ENCODE data around the gene FAM83E. TPM values are rescaled to one million over a fixed set of nuclear protein-coding genes. Genes with fewer than 3 reads are reported as not detected.

Gene FAM83E
- total and polyA plus RNA-seq, 2 donors (not counting 1 experiment from before 2014, with no cell fraction given) = 0.15 to 4.1 TPM

- no peak overlapping the region for H3K27ac ChIP-seq (ENCODE audit: low read length in 2 of 2)
- WGBS (ENCODE audit: insufficient coverage) = 93% methylated on average over 27 of the region's 34 CpGs
- no peak overlapping the region for H3K4me2 ChIP-seq (replicated peaks; ENCODE audit: low read depth, low read length, poor library complexity, severe bottlenecking)
- H3K27me3 ChIP-seq (replicated peaks in 1 of 4; ENCODE audit: control extremely low read depth in 1 of 4, control insufficient read depth in 3 of 4, insufficient read depth in 4 of 4, low read length in 3 of 4) = no peaks in the 10 kb centered on the region
- ATAC-seq (ENCODE audit: low read depth) = no peak
- H3K36me3 ChIP-seq (replicated peaks in 1 of 2; ENCODE audit: control extremely low read depth in 1 of 2, control insufficient read depth in 1 of 2, extremely low read depth in 1 of 2, insufficient read depth in 2 of 2, low read length in 1 of 2) = peaks cover 0 to 52% of the 10 kb centered on the region in 2 experiments
- H4K20me1 ChIP-seq (ENCODE audit: control insufficient read depth, insufficient read depth, low read length, poor library complexity, severe bottlenecking) = peaks cover 52% of the 10 kb centered on the region
- H3K9me3 Mint-ChIP-seq (ENCODE audit: insufficient read depth) = no peaks in the 10 kb centered on the region
- POLR2A ChIA-PET = interaction anchor here (1.9 kb wide), 1 partner anchor 10 kb away, joined by 6 read pairs; the partner anchor contains the start of genes RPL18 and SPHK2
- TF ChIP-seq CTCF (IDR thresholded peaks at IDR 0.05) (no peak), EZH2 (IDR thresholded peaks at IDR 0.05; ENCODE audit: borderline replicate concordance, insufficient read depth, low read depth, low read length, poor library complexity, severe bottlenecking) (no peak)
- CTCF ChIA-PET = no interaction called here
- H3K4me1 ChIP-seq (ENCODE audit: control insufficient read depth in 2 of 2, insufficient read depth in 2 of 2, low read length in 2 of 2) = peaks cover 14 to 19% of the 10 kb centered on the region in 2 donors
- intact Hi-C loops (cut with micrococcal nuclease) = no loop called here
- H2AFZ ChIP-seq (ENCODE audit: insufficient read depth, low read depth, low read length, poor library complexity, severe bottlenecking) = no peak overlapping the region
- no peak overlapping the region for H3K27ac Mint-ChIP-seq
- H3K4me3 Mint-ChIP-seq = no peak overlapping the region
- no peak for DNase-seq
- peaks cover 0 to 10% (median 0%) of the 10 kb centered on the region in 3 donors for H3K9me3 ChIP-seq (ENCODE audit: control extremely low read depth in 1 of 3, control insufficient read depth in 2 of 3, insufficient read depth in 1 of 3, low read length in 2 of 3)
- H3K9ac ChIP-seq (ENCODE audit: low read length) = no peak overlapping the region
- peaks cover 30% of the 10 kb centered on the region for H3K4me1 Mint-ChIP-seq
- no peaks in the 10 kb centered on the region for H3K27me3 Mint-ChIP-seq
- H3K79me2 ChIP-seq (ENCODE audit: control insufficient read depth, insufficient read depth, low read length) = peaks cover 6% of the 10 kb centered on the region
- H3K4me3 ChIP-seq (ENCODE audit: control extremely low read depth in 1 of 5, extremely low read depth in 1 of 5, insufficient read depth in 1 of 5, low read depth in 2 of 5, low read length in 4 of 5) = no peak overlapping the region
These were observed 13.8 kb upstream of the FAM83E start for GRCh38 chr19:48628486-48629296.

- H3K27me3 ChIP-seq (replicated peaks in 1 of 4; ENCODE audit: control extremely low read depth in 1 of 4, control insufficient read depth in 3 of 4, insufficient read depth in 4 of 4, low read length in 3 of 4) = no peaks in the 10 kb centered on the region
- peaks cover 14 to 20% of the 10 kb centered on the region in 2 donors for H3K4me1 ChIP-seq (ENCODE audit: control insufficient read depth in 2 of 2, insufficient read depth in 2 of 2, low read length in 2 of 2)
- H3K79me2 ChIP-seq (ENCODE audit: control insufficient read depth, insufficient read depth, low read length) = peaks cover 3% of the 10 kb centered on the region
- H3K27me3 Mint-ChIP-seq = no peaks in the 10 kb centered on the region
- H3K9ac ChIP-seq (ENCODE audit: low read length) = no peak overlapping the region
- H3K36me3 ChIP-seq (replicated peaks in 1 of 2; ENCODE audit: control extremely low read depth in 1 of 2, control insufficient read depth in 1 of 2, extremely low read depth in 1 of 2, insufficient read depth in 2 of 2, low read length in 1 of 2) = peaks cover 0 to 44% of the 10 kb centered on the region in 2 experiments
- H3K4me1 Mint-ChIP-seq = peaks cover 30% of the 10 kb centered on the region
- intact Hi-C loops (cut with micrococcal nuclease) = no loop called here
- H3K9me3 ChIP-seq (ENCODE audit: control extremely low read depth in 1 of 3, control insufficient read depth in 2 of 3, insufficient read depth in 1 of 3, low read length in 2 of 3) = peaks cover 0 to 10% (median 0%) of the 10 kb centered on the region in 3 donors
- H2AFZ ChIP-seq (ENCODE audit: insufficient read depth, low read depth, low read length, poor library complexity, severe bottlenecking) = no peak overlapping the region
- DNase-seq (no peak), ATAC-seq (ENCODE audit: low read depth) (no peak)
- peaks cover 44% of the 10 kb centered on the region for H4K20me1 ChIP-seq (ENCODE audit: control insufficient read depth, insufficient read depth, low read length, poor library complexity, severe bottlenecking)
- TF ChIP-seq CTCF (IDR thresholded peaks at IDR 0.05) (no peak), EZH2 (IDR thresholded peaks at IDR 0.05; ENCODE audit: borderline replicate concordance, insufficient read depth, low read depth, low read length, poor library complexity, severe bottlenecking) (no peak)
- ChIA-PET POLR2A (interaction anchor here (1.9 kb wide), 1 partner anchor 9 kb away, joined by 6 read pairs; the partner anchor contains the start of genes RPL18 and SPHK2), CTCF (no interaction called here)
- H3K4me3 Mint-ChIP-seq = no peak overlapping the region
- no peak overlapping the region for H3K4me2 ChIP-seq (replicated peaks; ENCODE audit: low read depth, low read length, poor library complexity, severe bottlenecking)
- H3K27ac ChIP-seq (ENCODE audit: low read length in 2 of 2) = no peak overlapping the region
- H3K27ac Mint-ChIP-seq = no peak overlapping the region
- no peaks in the 10 kb centered on the region for H3K9me3 Mint-ChIP-seq (ENCODE audit: insufficient read depth)
- 96% methylated on average over 8 of the region's 17 CpGs for WGBS (ENCODE audit: insufficient coverage)
- H3K4me3 ChIP-seq (ENCODE audit: control extremely low read depth in 1 of 5, extremely low read depth in 1 of 5, insufficient read depth in 1 of 5, low read depth in 2 of 5, low read length in 4 of 5) = no peak overlapping the region
These were observed 13.0 kb upstream of the FAM83E start for GRCh38 chr19:48627865-48628314.

Measured in B cell (primary cell).